Nephron progenitor cell (in vitro differentiated cells): ENCODE results near the gene MED14.

Source experiments
- DNase-seq: peaks from one replicate; pipeline ENCODE4 v3.0.0; 2021
- H3K27ac Mint-ChIP-seq: 2 replicates; pipeline ENCODE4 v1.8.0; 2021; ENCODE audit warnings: mild to moderate bottlenecking, moderate library complexity, mixed read lengths
- H3K27me3 Mint-ChIP-seq: 2 replicates; pipeline ENCODE4 v1.8.0; 2021; ENCODE audit warnings: mild to moderate bottlenecking, low read depth, mixed read lengths; ENCODE audit not compliant: poor library complexity
- H3K36me3 Mint-ChIP-seq: 2 replicates; pipeline ENCODE4 v1.8.0; 2021; ENCODE audit warnings: low read depth, mixed read lengths
- H3K4me1 Mint-ChIP-seq: 2 replicates; pipeline ENCODE4 v1.8.0; 2021; ENCODE audit warnings: mixed read lengths
- H3K4me3 Mint-ChIP-seq: 2 replicates; pipeline ENCODE4 v1.8.0; 2021; ENCODE audit warnings: mild to moderate bottlenecking, moderate library complexity, mixed read lengths
- H3K9me3 Mint-ChIP-seq: 2 replicates; pipeline ENCODE4 v1.8.0; 2021; ENCODE audit warnings: mild to moderate bottlenecking, moderate library complexity, mixed read lengths
- CTCF ChIP-seq: fragments of 200-600 bp; sonication (generic); IDR thresholded peaks from 2 replicates; pipeline ENCODE4 v1.5.0; 2021; ENCODE audit warnings: antibody characterized with exemption

Gene MED14

GRCh38 chrX:40709395-40709794 is 25.9 kb downstream of the MED14 start:
- DNase-seq: no peak
- Mint-ChIP-seq H3K27ac (no peak overlapping the region), H3K27me3 (no peaks in the 10 kb centered on the region), H3K9me3 (no peaks in the 10 kb centered on the region), H3K4me1 (no peaks in the 10 kb centered on the region), H3K36me3 (peaks cover 32% of the 10 kb centered on the region), H3K4me3 (no peak overlapping the region)
- TF ChIP-seq CTCF: no peak

- Mint-ChIP-seq H3K27me3 (no peaks in the 10 kb centered on the region), H3K27ac (peak overlapping the region; percentile 41)
- no peak for DNase-seq
Observed at GRCh38 chrX:40705658-40706312, 29.6 kb downstream of the MED14 start.

GRCh38 chrX:40700640-40701342 is 34.6 kb downstream of the MED14 start:
- Mint-ChIP-seq H3K27ac (no peak overlapping the region), H3K9me3 (peaks cover 7% of the 10 kb centered on the region), H3K4me1 (no peaks in the 10 kb centered on the region), H3K27me3 (no peaks in the 10 kb centered on the region), H3K4me3 (no peak overlapping the region), H3K36me3 (peaks cover 68% of the 10 kb centered on the region)
- no peak for TF ChIP-seq CTCF
- no peak for DNase-seq

More at GRCh38 chrX:40705658-40706312, 29.6 kb downstream of the MED14 start:
- no peak overlapping the region for H3K4me3 Mint-ChIP-seq
- H3K4me1 Mint-ChIP-seq: no peaks in the 10 kb centered on the region
- H3K9me3 Mint-ChIP-seq: no peaks in the 10 kb centered on the region
- TF ChIP-seq CTCF: no peak
- peaks cover 47% of the 10 kb centered on the region for H3K36me3 Mint-ChIP-seq

GRCh38 chrX:40698851-40699250 is 36.5 kb downstream of the MED14 start:
- no peak for TF ChIP-seq CTCF
- Mint-ChIP-seq H3K4me3 (no peak overlapping the region), H3K4me1 (no peaks in the 10 kb centered on the region), H3K36me3 (peaks cover 75% of the 10 kb centered on the region), H3K27me3 (no peaks in the 10 kb centered on the region), H3K9me3 (peaks cover 11% of the 10 kb centered on the region), H3K27ac (no peak overlapping the region)
- no peak for DNase-seq

- no peaks in the 10 kb centered on the region for H3K27me3 Mint-ChIP-seq
- H3K4me3 Mint-ChIP-seq: no peak overlapping the region
- DNase-seq: no peak
- no peak overlapping the region for H3K27ac Mint-ChIP-seq
- H3K36me3 Mint-ChIP-seq: peaks cover 67% of the 10 kb centered on the region
- H3K9me3 Mint-ChIP-seq: peaks cover 21% of the 10 kb centered on the region
- H3K4me1 Mint-ChIP-seq: peaks cover 4% of the 10 kb centered on the region
- TF ChIP-seq CTCF: no peak
Observed at GRCh38 chrX:40694802-40695201, 40.5 kb downstream of the MED14 start.

- Mint-ChIP-seq H3K27me3 (no peaks in the 10 kb centered on the region), H3K36me3 (peaks cover 42% of the 10 kb centered on the region), H3K4me3 (no peak overlapping the region), H3K9me3 (peaks cover 10% of the 10 kb centered on the region), H3K4me1 (peaks cover 35% of the 10 kb centered on the region), H3K27ac (no peak overlapping the region)
- no peak for DNase-seq
- TF ChIP-seq CTCF: no peak
Observed at GRCh38 chrX:40688929-40689328, 46.4 kb downstream of the MED14 start.
